ENCODE results near the gene SPRR5. TPM values are rescaled to one million over a fixed set of nuclear protein-coding genes. Genes with fewer than 3 reads are reported as not detected.

Gene SPRR5
- total and polyA plus RNA-seq, 2 of the 8 experiments (the other 6 are each of a cell fraction or from before 2014, with no cell fraction given), result not detected

DNA sequence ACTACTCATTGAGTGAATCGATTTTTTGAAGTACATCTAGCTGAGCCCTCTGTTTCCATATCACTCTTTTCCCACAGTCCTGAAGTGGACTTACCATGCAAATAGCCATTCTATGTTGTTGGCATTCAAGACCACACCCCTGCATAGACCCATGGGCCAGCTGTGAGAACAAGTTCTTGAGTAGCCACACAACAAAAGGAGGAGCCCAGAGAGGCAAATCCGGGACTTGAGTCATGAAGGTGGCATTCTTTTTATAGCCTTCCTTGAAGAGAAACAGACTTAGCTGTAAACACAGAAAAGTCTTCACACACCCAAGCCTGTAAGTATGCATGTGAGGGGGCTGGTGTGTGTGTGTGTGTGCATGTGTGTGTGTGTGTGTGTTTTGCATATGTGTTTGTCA, 13.8 kb upstream of the SPRR5 start (continued):
- TF ChIP-seq TAF7 (optimal IDR thresholded peaks at IDR 0.05; ENCODE audit: borderline replicate concordance, low read depth, low read length) (no peak), TCF12 (IDR thresholded peaks at IDR 0.05; ENCODE audit: low read depth, low read length) (no peak), CBX5 (IDR thresholded peaks at IDR 0.05; ENCODE audit: low read depth, low read length) (no peak), MAFK (IDR thresholded peaks at IDR 0.05; ENCODE audit: low read depth, low read length) (no peak)
- TF ChIP-seq, protein P1, sequence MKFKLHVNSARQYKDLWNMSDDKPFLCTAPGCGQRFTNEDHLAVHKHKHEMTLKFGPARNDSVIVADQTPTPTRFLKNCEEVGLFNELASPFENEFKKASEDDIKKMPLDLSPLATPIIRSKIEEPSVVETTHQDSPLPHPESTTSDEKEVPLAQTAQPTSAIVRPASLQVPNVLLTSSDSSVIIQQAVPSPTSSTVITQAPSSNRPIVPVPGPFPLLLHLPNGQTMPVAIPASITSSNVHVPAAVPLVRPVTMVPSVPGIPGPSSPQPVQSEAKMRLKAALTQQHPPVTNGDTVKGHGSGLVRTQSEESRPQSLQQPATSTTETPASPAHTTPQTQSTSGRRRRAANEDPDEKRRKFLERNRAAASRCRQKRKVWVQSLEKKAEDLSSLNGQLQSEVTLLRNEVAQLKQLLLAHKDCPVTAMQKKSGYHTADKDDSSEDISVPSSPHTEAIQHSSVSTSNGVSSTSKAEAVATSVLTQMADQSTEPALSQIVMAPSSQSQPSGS (IDR thresholded peaks at IDR 0.05; ENCODE audit: low read length), result no peak

Measured in H1 (cell line).